SK-N-SH (cell line): ENCODE results near the gene GPD1L.

Experiments
- FOXM1 ChIP-seq: IDR thresholded peaks from 2 replicates; pipeline ENCODE4 v1.4.0; 2012; ENCODE audit warnings: low read depth, mild to moderate bottlenecking
- JUND ChIP-seq: IDR thresholded peaks from 2 replicates; pipeline ENCODE4 v1.4.0; 2012
- MXI1 ChIP-seq: IDR thresholded peaks from 2 replicates; pipeline ENCODE4 v1.6.1; 2012; ENCODE audit warnings: mild to moderate bottlenecking, low read depth, low read length, improper control_type of control experiment
- RAD21 ChIP-seq: IDR thresholded peaks from 2 replicates; pipeline ENCODE4 v1.6.1; 2012; ENCODE audit warnings: mild to moderate bottlenecking, low read length
- SMC3 ChIP-seq: IDR thresholded peaks from 2 replicates; pipeline ENCODE4 v1.6.1; 2012; ENCODE audit warnings: low read depth, low read length, improper control_type of control experiment
- TAF1 ChIP-seq: IDR thresholded peaks from 2 replicates; pipeline ENCODE4 v1.6.1; 2012; ENCODE audit warnings: low read depth, mild to moderate bottlenecking, low read length, moderate library complexity, borderline replicate concordance
- TF ChIP-seq, protein P1 (sequence below): fragments of 200-600 bp; sonication (generic); IDR thresholded peaks from 2 replicates; pipeline ENCODE4 v1.6.1; 2017; ENCODE audit warnings: antibody characterized with exemption, mild to moderate bottlenecking, moderate library complexity
- TF ChIP-seq, protein P2 (sequence below): IDR thresholded peaks from 2 replicates; pipeline ENCODE4 v1.4.0; 2012; ENCODE audit warnings: low read depth, borderline replicate concordance
- TF ChIP-seq, protein P3 (sequence below): fragments of 150-350 bp; IDR thresholded peaks from 2 replicates; pipeline ENCODE4 v1.6.1; 2016; ENCODE audit warnings: mild to moderate bottlenecking, low read depth, low read length
- TF ChIP-seq, protein P4 (sequence below): fragments of 150-350 bp; IDR thresholded peaks from 2 replicates; pipeline ENCODE4 v1.6.1; 2017; ENCODE audit warnings: antibody characterized with exemption, low read length, low read depth, borderline replicate concordance

DNA sequence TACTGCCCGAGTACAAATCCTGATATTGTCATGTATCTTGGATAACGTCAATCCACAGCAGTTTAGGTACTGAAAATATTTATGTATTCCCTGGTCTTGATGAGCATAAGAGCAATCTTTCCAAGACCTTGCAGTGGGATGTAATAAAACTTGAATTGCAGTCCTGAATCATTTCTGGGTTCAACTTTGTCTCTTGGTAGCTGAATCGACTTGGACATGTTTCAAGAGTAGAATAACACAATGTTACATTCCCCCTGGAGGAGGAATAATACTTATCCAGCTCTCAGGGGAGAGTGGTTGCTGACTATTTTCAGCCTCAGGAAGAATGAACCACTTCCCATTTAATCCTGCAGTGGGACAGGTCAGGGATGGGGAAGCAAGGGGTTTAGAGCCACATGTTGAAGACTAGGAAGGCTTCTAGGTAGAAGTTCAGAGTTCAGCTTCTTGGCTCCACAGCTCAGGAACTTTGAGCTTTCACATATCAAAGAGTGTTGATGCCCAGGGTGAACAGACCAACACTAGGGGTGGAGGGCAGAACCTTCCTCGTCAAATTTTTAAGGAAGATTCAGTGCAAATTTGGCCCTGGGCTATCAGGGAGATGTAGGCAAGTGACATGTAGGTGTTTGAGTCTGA lies 43.4 kb upstream of the GPD1L start:
- TF ChIP-seq, protein P1, sequence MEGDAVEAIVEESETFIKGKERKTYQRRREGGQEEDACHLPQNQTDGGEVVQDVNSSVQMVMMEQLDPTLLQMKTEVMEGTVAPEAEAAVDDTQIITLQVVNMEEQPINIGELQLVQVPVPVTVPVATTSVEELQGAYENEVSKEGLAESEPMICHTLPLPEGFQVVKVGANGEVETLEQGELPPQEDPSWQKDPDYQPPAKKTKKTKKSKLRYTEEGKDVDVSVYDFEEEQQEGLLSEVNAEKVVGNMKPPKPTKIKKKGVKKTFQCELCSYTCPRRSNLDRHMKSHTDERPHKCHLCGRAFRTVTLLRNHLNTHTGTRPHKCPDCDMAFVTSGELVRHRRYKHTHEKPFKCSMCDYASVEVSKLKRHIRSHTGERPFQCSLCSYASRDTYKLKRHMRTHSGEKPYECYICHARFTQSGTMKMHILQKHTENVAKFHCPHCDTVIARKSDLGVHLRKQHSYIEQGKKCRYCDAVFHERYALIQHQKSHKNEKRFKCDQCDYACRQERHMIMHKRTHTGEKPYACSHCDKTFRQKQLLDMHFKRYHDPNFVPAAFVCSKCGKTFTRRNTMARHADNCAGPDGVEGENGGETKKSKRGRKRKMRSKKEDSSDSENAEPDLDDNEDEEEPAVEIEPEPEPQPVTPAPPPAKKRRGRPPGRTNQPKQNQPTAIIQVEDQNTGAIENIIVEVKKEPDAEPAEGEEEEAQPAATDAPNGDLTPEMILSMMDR: no peak
- TF ChIP-seq JUND (no peak), FOXM1 (no peak), SMC3 (no peak), TAF1 (no peak), MXI1 (no peak), RAD21 (no peak)
- TF ChIP-seq, protein P2, sequence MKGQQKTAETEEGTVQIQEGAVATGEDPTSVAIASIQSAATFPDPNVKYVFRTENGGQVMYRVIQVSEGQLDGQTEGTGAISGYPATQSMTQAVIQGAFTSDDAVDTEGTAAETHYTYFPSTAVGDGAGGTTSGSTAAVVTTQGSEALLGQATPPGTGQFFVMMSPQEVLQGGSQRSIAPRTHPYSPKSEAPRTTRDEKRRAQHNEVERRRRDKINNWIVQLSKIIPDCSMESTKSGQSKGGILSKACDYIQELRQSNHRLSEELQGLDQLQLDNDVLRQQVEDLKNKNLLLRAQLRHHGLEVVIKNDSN: no peak
- TF ChIP-seq, protein P3, sequence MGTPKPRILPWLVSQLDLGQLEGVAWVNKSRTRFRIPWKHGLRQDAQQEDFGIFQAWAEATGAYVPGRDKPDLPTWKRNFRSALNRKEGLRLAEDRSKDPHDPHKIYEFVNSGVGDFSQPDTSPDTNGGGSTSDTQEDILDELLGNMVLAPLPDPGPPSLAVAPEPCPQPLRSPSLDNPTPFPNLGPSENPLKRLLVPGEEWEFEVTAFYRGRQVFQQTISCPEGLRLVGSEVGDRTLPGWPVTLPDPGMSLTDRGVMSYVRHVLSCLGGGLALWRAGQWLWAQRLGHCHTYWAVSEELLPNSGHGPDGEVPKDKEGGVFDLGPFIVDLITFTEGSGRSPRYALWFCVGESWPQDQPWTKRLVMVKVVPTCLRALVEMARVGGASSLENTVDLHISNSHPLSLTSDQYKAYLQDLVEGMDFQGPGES: no peak
- TF ChIP-seq, protein P4, sequence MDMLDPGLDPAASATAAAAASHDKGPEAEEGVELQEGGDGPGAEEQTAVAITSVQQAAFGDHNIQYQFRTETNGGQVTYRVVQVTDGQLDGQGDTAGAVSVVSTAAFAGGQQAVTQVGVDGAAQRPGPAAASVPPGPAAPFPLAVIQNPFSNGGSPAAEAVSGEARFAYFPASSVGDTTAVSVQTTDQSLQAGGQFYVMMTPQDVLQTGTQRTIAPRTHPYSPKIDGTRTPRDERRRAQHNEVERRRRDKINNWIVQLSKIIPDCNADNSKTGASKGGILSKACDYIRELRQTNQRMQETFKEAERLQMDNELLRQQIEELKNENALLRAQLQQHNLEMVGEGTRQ: no peak
